Measurements from ENCODE around the gene SEPHS2.

Gene SEPHS2

DNA sequence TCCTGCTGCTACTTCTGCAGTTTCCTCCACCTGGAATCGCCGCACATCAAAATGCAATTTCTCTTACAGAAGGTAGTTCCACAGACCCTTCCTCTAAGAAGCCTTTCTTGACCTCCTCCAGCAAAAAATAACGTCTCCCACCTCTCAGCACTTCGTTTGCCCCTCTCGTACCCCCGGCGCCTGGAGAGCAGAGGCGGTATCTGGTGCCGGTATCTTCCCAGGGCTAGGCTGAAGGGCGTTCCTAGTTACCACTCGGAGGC is 16.3 kb downstream of the SEPHS2 start:
- no peak for DNase-seq

DNA sequence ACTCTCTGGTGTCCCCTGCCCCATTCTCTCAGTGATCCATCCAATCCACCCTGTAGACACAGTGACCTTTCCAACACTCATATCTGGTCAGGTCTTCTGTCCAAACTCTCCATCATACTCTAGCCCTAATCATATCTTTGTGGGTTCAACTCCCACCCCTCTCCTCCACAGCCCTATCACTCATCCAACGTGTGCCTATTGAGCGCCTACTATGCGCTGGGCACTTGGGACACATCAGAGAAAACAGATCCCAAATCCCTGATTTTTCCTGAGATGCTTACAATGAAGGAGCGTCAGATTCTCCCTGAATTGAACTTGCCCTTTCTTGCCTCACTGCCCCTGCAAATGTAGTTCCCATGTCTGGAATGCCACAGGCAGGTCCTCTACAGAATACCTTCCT is 17.6 kb downstream of the SEPHS2 start:
- DNase-seq = no peak

DNA sequence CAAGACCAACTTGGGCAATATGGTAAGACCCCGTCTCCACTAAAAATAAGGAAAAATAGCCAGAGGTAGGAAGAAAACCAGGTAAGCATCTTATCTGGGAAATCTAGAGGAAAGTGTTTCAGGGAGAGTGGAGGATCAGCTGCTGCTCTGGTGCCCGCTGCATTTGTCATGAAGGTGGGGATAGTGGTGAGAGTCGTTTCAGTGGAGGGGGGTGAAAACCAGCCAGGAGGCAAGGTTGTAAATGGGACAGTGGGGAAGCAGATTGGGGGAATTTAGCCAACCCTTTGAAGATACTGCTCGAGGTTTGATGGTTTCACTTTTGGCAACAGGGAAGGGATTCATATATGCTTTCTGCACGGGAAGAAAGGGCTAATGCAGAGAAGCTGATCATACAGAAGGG is 24.7 kb downstream of the SEPHS2 start:
- DNase-seq = no peak

DNA sequence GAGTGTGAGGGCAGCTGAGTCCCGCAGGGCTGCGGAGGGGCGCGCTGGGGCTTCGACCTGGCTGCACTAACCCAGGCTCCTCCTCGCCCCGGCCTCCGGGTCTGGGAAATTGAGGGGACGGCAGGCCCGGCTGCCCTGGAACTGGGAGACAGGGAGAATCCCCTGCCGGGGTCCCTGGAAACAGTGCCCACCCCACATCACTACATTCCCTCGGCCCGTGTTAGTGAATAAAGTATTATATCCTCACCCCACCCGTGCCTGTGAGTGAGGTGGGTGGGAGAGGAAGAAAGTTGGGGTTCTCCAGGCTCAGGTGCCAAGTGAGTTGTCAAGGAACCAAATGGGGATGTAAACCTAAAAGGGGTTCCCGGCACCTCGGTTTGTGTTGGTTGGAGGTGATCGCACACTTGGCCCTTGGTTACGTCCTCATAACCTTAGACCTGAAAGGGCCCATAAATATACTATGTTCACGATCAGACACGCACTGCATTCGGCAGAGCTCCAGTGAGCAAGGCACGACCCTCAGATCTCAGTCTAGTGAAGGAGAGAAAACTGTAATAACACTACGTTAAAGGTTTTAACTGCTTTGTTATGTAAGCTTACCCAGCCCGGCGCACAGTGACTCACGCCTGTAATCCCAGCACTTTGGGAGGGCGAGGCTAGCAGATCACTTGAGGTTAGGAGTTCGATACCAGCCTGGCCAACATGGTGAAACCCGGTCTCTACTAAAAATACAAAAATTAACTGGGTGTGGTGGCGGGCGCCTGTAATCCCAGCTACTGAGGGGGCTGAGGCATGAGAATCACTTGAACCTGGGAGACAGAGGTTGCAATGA is 27.1 kb downstream of the SEPHS2 start:
- DNase-seq = no peak

DNA sequence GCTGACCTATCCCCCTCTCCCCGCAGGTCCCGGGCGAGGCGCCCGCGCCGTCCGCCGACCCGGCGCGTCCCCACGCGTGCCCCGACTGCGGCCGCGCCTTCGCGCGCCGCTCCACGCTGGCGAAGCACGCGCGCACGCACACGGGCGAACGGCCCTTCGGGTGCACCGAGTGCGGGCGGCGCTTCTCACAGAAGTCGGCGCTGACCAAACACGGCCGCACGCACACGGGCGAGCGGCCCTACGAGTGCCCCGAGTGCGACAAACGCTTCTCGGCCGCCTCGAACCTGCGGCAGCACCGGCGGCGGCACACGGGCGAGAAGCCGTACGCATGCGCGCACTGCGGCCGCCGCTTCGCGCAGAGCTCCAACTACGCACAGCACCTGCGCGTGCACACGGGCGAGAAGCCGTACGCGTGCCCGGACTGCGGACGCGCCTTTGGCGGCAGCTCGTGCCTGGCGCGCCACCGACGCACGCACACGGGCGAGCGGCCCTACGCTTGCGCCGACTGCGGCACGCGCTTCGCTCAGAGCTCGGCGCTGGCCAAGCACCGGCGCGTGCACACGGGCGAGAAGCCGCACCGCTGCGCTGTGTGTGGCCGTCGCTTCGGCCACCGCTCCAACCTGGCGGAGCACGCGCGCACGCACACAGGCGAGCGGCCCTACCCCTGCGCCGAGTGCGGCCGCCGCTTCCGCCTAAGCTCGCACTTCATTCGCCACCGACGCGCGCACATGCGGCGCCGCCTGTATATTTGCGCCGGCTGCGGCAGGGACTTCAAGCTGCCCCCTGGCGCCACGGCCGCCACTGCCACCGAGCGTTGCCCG is 27.9 kb downstream of the SEPHS2 start:
- DNase-seq = peak; percentile 75

DNA sequence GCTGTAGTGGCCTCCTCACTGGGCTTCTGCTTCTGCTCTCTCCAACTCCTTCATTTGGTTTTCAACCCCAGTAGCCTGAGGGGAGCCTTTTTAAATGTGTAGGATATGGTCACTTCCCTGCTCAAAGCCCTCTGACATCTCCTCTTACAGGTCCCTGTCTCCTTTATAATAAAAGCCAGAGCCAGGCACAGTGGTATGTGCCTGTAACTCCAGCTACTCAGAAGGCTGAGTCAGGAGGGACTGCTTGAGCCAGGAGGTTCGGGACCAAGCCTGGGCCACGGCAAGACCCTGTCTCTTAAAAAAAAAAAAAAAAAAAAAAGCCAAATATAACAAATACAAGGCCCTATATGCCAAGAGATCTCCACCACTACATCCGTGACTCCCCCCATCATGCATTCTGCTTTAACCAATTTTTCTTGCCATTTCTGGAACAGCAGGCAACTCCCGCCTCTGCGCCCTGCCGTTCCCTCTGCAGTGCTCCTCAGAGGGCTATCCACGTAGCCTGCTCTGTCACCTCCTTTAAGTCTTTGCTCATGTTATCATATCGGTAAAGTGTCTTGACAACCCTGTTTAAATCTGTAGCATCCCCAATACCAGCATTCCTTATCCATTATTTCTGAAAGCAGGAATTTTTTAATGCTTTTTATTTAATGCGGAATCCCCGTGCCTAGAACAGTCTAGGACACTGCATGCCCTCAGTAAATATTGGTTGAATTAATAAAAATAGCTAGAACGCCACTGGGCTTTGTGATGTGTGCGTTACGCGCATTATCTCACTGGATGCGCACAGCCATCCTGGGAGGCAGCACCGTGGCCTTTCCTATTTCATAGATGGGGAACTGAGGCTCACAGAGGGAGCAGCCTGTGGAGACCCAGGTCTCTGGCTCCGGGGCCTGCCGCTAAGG is 28.8 kb downstream of the SEPHS2 start:
- DNase-seq = no peak

DNA sequence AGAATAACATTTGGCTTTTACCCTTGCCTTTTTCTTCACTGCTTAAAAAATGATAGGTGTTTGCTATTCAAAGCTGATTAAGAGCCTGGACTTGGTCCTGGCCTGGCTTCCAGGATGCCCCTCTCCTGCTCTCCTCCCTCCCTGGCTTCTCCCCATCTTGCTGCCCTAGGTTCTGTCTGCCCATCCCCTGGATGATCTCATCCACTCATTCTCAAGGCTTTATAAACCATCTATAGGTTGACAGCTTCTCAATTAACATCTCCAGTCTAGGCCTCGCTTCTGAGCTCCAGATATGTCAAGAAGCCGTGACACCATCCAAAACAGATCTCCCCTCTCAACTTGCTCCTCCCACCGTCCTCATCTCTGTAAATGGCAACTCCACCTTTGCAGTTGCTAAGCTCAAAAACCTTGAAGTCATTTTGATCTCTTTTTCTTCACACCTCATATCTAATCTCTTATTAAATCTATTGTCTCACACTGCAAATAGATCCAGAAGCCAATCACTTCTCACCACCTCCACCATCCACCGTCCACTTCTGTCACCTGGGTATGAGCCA is 29.5 kb downstream of the SEPHS2 start:
- DNase-seq = no peak

- DNase-seq = no peak
Observed at GRCh38 chr16:30414159-30414558, 31.5 kb downstream of the SEPHS2 start.

GRCh38 chr16:30413112-30413806 is 32.4 kb downstream of the SEPHS2 start:
- no peak for DNase-seq

DNA sequence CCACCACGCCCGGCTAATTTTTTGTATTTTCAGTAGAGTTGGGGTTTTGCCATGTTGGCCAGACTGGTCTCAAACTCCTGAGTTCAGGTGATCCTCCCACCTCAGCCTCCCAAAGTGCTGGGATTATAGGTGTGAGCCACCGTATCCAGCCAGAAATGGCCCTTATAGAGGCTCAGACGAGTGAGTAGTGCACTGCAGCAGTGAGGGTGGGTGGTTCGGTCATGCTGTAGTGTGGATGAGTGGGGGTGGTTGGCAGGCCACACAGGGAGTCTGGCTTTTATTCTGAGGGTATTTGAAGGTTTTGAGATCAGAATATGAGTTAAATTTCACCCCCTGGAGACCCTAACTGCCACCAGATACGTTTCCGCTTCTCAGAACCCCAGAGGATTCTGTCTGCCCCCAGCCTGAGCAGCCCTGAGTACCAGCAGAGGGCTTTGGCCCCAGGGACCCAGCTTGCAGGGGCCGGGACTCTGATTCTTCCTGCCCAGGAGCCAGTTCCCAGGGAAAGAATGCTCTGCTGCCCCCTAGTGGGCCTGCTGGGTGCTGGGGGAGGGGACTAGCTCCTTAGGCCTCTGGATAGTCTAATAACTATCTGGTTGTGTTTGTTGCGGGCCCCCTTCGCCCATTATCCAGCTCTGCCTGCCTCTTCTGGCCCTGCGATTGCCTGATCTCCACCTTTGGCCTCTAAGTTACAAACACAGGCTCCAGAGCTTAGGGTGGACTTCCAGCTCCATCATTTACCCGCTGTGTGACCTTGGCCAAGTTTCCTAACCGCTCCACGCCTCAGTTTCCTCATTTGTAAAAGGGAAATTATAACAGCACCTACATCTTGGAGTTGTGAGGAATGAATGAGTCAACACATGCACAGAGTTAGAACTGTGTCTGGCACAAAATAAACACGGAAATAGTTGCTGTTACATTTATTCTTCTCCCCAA is 36.3 kb downstream of the SEPHS2 start:
- peak; percentile 76 for DNase-seq

DNA sequence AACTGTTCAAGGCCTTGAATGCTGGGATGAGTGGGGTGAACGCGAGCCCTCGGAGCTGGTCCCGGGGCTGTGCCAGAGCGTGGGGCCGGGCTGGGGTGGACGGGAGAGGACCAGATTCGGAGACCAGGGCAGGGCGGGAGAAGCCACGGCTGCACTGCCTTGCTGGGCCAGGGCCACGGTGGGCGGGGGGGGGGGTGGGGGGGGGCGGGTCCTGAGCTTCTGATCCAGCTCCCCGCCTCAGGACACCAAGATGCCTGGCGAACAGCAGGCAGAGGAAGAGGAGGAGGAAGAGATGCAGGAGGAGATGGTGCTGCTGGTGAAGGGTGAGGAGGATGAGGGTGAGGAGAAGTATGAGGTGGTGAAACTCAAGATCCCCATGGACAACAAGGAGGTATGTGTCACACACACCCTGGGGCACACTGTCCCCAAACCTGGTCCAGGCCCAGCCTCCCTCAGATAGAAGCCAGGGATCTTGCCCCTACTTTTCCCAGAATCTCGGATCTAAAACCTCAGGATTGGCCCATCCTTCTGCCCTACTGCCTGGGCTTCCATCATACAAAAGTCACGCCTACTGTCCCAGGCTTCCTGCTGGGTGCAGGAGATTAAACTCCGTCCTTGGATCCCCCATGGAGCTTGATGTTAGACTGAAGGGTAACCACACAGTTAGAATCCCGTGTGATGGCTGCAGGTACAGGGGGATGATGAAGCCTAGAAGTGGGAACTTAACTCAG is 37.7 kb downstream of the SEPHS2 start:
- DNase-seq = no peak

DNA sequence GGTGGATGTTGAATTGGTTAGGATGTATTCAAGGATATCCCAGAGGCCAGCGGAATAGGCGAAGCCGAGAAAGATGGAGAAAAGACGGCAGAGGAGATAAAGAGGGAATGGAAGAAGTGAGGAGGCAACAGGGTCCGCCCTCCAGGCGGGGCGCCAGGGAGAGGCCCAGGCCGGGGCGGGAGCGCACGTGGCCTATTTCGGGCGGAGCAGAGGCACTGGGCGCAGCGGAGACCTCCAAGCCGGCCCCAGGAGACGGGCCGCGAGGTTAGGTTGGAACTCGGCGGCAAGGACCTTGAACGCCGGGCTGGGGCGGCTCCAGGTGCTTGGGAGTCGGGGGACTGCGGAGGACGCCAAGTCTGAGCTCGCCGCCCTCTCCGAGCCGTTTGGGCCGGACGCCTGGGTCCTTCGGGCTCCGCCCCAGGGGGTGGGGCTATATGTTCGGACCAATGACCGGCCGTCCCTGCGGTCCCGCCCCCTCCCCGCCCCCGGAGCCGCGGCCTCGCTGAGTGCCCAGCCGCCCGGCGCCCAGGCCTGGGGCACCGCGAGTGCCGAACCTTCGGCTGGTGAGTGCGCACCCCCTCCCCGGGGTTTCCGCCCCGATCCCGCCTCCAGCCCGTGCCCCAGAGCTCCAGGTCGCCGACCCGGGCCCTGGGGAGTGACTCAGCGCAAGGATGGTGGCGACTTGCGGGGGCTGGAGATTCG is 38.4 kb downstream of the SEPHS2 start, which contains the start of gene ZNF771:
TSS of gene ZNF771 (plus strand) at position 505 of the 702 bp plus-strand sequence. CDS start 448 bp downstream, outside the sequence.
- peak; percentile 81 for DNase-seq

DNA sequence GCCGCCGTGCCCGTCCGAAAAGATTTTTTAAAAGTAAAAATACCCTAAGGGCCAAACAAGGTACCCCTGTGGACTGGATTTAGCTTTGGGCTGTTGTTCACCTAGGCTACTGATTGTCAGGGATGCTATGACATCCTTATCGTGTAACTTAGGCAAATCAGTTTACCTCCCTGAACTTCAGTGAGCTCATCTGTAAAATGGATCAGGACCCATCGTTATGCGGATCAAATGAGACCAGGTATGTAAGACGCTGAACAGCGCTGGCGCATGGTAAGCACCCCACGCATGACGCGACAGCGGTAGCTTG is 38.9 kb downstream of the SEPHS2 start:
- no peak for DNase-seq

DNA sequence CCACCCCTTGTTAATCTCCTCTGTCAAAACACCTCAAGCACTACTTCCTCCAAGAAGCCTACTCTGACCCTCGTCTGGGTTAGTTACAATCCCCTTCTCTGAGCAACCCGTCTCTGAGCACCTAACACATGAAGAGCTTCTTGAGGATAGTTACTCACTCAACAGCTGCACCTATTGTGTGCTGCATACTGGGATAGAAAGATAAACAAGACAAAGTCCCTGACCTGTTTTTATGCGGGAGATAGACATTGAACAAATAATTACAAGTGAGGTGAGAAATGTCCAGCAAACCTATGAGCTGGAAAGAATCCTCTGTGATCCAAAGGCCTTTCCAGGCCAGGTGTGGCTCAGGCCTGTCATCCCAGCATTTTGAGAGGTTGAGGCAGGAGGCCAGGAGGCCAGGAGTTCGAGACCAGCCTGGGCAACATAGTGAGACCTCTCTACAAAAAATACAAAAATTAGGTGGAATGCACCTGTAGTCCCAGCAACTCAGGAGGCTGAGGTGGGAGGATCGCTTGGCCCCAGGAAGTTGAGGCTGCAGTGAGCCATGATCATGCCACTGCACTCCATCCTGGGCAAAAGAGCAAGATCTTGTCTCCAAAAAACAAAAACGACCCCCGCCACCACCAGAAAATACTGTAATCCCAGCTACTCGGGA is 43.8 kb downstream of the SEPHS2 start:
- DNase-seq = no peak

DNA sequence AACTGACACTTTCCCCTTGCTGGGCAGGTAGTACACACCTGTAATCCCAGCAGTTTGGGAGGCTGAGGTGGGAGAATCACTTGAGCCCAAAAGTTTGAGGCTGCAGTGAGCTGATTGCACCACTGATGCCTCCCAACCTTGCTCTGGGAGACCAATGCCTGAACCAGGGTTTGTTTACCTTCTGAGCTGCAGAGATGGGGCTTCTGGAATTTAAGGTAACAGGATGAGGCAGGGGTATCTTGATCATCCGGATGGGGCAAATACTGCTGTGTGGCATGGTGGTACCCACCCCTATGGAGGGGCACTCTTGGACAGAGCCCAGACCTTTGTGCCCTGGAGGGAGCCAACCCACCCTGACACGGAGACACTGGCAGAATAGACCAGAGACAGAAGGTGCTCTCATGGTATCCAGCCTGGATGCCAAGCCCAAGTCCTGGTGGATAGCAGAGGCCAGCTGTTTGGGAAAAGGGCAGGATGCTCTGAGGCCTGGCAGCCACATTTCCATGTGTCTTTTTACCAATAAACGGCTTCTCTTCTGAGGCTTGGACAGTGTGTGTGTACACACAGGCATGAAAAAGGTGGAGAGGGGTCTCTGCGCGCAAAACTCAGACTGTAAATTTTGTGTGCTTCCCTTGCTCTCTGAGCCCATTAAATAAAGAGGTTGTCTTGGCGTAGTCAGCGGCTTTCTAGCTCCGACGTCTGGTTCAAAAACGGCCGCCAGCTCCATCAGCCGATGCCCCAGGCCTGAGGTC is 46.1 kb downstream of the SEPHS2 start:
- DNase-seq = no peak

DNA sequence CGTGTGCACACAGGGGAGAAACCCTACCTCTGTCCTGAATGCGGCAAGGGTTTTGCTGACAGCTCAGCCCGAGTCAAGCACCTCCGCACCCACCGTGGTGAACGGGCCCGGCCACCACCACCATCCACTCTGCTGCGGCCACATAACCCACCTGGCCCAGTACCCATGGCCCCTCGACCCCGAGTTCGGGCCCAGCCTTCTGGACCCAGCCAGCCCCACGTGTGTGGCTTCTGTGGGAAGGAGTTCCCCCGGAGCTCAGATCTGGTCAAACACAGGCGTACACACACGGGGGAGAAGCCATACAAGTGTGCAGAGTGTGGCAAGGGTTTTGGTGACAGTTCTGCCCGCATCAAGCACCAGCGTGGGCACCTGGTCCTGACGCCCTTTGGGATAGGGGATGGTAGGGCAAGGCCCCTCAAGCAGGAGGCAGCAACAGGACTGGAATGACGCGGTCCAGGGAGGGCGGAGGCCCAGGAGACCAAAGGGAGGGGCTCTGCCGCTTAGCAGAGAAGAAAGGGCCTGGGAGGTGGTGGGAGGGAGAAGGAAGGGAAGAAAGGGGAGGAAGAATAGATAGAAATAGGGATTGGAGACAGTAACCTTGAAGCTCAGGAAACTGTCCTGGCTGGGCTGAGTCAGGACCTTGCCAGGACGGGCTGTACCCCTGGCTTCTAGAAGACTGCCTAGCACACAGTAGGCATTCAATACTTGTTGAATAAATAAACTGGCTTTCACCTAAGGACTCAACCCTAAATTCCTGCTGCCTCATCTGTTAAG is 46.8 kb downstream of the SEPHS2 start:
- no peak for DNase-seq

DNA sequence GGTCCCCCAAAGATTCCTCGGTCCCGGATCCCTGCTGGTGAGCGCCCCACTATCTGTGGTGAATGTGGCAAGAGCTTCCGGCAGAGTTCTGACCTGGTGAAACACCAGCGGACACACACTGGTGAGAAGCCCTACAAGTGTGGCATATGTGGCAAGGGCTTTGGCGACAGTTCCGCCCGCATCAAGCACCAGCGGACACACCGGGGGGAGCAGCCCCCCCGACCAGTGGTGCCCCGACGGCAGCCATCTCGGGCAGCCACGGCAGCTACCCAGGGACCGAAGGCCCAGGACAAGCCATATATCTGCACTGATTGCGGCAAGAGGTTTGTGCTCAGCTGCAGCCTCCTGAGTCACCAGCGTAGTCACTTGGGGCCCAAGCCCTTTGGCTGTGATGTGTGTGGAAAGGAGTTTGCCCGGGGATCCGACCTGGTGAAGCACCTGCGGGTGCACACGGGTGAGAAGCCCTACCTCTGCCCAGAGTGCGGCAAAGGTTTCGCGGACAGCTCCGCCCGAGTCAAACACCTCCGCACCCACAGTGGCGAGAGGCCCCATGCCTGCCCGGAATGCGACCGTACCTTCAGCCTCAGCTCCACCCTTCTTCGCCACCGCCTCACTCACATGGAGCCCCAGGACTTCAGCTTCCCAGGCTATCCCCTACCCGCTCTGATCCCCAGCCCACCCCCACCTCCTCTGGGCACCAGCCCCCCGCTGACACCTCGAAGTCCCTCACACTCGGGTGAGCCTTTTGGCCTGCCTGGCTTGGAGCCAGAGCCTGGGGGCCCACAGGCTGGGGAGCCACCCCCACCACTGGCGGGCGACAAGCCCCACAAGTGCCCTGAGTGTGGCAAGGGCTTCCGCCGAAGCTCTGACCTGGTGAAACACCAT is 47.7 kb downstream of the SEPHS2 start:
- no peak for DNase-seq

Data from DMS 273 treated with DMSO at 0.1 percent for 48 hours (cell line).